ENCODE results near the gene CASKIN1.

The CASKIN1 gene

GRCh38 chr16:2233046-2233775 is 36.8 kb upstream of the CASKIN1 start:
- DNase-seq: no peak

- no peak for DNase-seq
Measured at GRCh38 chr16:2232094-2232990, 35.9 kb upstream of the CASKIN1 start.

- DNase-seq: no peak
Measured at GRCh38 chr16:2231016-2231931, 34.9 kb upstream of the CASKIN1 start.

GRCh38 chr16:2230376-2230775 is 34.0 kb upstream of the CASKIN1 start:
- DNase-seq: no peak

DNA sequence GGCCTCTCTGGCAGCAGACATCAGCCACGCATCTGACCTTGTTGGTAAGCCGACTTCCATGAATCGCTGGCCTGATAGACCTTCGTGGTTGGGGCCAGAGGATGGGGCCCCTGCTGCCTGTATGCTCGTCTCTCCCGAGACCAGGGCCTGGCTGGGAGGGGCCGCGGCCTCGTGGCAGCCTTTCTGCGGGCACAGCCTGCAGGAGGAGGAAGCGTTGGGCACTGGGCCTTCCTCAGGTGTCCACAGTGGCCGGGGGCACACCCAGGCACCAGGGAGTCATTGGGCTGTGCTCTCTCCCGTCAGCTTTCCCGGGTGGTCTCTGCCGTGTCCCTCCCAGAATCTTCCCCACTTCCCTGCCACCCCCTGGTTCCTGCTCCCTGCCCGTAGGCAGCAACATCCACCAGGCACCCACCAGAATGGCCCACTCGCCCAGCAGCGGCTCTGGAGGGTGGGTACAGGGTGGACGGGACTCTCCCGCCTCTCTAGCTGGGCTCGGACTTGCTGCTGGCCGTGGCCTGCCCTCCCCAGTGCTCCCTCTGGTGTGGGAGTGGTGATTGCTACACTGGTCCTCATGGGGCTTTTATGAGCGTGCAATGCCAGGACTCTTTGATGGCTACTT is 33.3 kb upstream of the CASKIN1 start:
- DNase-seq: no peak

DNA sequence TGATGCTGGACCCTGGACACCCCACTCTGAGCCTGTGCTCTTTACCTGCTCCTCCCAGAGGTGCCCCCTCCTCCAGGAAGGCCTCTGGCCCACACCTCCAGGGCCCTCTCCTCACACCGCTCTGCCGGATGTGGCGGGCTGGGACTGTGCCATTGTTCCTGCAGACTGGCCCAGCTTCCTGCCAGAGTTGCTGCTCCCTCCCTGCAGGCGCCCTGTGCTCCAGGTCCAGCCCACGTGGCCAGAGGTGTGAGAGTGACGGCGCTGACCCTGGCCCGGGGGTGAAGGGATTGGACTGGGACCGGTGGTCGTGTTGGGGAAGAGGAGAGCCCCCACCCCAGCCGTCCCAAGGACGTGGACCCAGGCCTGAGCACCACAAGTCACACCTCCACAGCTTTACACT is 32.7 kb upstream of the CASKIN1 start:
- DNase-seq: no peak

GRCh38 chr16:2228161-2228824 is 31.9 kb upstream of the CASKIN1 start:
- no peak for DNase-seq

- no peak for DNase-seq
Measured at GRCh38 chr16:2226918-2227317, 30.5 kb upstream of the CASKIN1 start.

DNA sequence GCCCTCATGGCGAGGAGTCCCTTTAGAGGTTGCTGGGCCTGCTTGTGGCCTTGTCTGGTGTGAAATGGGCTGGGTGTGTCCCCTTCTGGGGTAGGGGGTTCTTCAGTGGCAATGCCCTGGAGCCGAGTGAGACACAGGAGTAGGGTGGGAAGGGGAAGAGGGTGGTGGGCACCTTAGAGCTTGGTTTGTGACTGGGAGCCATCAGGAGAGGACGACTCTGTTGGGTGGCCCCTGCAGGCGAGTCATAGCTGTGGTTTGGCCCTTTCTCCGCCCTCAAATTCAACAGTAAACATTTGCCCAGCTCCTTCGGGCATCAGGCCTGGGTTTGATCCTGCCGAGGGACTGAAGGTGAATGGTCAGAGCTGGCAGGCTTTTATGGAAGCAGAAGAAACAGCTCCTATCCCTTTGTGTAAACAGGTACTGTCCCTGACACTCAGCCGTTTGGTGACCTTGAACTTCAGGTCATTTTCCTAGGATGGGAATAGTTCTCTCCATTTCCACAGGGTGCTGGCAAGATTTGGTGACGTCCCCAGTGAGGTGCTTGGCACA is 29.9 kb upstream of the CASKIN1 start:
- no peak for DNase-seq

- DNase-seq: peak; percentile 72
Measured at GRCh38 chr16:2223942-2224486, 27.6 kb upstream of the CASKIN1 start.

GRCh38 chr16:2223221-2223941 is 27.0 kb upstream of the CASKIN1 start, which contains the start of gene E4F1:
Gene E4F1, plus strand, starts transcription at chr16:2223591. Its CDS starts 23 bp downstream, at chr16:2223614.
- peak; percentile 100 for DNase-seq

DNA sequence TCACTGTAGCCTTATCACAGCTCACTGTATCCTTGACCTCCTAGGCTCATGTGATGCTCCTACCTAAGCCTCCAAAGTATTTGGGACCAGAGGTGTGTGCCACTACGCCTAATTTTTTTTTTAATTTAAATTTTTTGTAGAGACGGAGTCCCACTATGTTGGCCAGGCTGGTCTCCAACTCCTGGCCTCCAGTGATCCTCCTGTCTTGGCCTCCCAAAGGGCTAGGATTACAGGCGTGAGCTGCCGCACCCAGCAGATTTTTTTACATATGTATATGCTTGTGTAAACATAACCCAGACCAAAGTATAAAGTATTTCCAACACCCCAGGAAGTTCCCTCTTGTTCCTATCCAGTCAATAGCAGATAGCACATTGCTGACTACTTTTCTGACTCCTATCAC is 19.9 kb upstream of the CASKIN1 start:
- DNase-seq: no peak

- DNase-seq: no peak
Measured at GRCh38 chr16:2214719-2214968, 18.2 kb upstream of the CASKIN1 start, which contains the start of gene PGP. Gene PGP, minus strand, starts transcription at chr16:2214840. Its CDS starts 63 bp downstream, at chr16:2214777.

DNA sequence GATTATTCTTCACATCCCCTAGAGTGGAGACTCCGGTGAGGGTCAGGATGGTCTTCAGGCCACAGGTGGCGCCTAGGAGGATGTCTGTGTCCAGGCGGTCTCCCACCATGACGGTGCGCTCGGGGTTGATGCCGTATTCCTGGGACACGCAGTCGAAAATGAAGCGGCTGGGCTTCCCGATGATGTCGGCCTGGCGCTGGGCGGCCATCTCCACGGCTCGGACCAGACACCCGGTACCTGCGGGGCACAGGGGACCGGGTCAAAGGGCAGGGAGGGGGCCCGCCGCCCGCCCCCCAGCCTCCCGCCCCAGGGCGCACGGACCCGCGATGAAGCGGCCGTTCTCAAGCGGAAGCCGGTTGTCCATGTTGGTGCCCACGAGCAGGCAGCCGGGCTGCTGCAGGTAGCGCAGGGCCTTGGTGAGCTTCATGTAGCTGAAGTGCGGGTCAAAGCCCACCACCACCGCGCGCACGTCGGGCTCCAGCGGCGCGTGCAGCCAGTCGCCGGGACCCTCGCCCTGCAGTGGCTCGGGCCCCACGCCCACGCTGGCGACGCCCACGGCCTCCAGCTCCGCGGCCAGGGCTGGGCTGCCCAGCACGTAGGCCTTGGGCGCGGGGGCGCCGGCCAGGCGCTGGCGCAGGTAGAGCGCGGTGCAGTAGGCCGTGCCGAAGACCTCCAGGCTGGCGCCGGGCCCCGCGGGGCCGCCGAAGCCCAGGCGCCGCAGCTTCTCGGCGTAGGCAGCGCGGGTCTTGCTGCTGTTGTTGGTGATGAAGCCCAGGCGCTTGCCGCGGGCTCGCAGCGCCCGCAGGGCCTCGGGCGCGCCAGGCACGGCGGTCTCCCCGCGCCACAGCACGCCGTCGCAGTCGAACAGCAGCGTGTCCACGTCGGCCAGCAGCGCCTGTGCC is 17.7 kb upstream of the CASKIN1 start:
- DNase-seq: no peak

DNA sequence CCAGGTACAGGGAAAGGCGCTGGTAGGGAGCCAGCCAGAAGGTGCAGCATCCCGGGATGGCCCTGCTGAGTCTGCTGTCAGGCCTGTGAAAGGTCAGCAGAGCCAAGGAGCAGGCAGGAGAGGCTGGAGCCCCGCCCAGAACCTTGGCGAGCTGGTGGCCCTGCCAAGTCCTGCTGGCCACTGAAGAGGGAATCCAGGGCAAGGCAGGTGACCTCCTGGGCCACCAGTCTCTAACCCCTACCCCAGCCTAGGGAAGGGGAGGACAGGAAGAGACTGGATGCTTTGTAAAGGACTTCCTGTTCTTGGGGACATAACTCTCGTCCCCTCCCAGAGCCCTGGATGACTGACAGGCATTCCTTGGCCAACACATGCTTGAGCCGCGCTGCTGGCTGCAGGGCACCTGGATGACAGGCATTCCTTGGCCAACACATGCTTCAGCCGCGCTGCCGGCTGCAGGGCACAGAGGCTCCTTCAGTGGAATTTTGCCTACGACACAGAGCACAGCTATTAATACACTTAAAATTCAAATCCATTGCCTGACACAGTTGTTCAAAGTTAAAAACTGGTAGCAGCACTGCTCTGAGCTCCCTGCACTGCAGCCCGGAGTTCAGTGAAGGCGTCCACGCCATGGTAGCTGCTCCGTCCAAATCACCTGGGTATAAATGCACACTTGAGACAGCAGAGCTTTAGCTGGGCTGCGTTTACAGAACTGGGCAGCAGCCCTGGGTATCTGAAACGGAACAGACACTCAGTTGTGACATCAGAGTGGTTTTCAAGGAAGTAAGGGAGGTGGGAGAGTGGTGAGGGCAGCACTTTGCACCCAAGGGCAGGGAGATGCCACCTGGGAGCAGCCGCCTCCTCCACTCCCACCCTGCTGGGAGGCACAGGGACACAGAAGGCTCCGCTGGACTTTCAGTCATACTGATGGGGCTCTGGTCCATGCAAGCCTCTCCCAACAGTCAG is 16.2 kb upstream of the CASKIN1 start:
- DNase-seq: peak; percentile 25

DNA sequence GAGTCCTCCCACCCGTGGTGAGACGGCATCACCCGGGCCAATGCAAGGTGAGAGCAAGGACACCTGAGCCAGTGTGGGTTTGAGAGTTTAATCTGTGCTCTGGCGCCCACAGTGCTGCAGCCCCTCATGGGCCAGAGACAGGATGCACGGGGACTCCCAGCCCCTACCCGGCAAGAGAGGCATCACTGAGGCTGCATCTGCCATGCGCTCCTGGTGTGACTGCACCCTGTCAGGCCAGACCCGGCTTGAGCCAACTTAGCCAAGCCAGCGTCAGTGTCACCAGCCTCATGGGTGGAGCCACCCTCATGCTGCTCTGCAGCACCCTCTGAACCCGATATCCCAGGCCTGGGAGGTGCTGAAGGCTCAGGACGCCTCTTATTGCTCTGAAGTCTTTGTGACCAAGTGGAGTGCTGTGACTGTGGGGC is 15.5 kb upstream of the CASKIN1 start:
- DNase-seq: peak; percentile 46

DNA sequence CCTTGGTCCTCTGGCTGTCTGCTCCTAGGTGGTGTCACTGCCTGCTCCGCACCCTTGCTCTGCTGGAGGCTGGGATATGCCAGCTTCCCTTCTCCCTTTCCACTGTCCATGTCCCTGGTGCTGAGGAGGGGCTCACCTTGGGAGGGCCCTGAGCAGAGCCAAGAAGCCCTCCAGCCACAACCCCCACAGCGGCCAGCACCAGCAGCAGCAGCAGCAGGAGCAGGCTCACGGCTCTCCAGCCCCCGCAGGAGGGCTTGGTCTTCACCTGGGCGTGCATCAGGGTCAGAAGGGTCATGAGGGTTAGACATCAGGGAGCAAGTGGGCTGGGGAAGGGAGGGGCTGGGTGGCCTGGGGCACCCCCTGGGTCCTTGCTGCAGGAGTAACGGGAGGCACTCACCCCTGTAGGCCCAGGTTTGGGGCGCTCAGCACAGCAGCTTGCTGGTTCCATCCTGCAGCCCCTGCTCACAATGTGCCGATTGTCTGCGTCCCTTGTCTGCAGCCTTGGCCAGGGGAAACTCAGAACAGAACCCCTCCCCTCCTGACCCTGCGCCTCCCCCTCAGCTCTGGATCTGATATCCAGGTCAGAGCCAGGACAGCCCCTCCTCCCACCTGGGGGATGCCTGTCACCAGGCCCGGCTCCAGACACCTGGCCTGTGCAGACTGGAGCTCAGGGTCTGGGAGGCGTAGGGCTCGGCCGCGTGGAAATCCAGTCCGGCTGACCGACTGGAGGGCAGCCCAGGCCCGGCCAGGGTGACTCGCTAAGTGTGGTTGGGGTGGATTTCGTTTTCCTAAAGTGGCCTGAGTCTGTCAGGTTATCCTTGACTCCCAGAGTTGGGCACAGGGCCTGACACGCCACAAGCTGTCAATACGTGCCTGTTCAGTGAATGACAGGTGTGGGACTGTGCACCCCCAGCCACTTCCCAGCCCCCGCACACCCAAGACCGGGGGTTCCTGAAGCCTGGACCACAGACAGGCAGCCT is 14.3 kb upstream of the CASKIN1 start, which contains the start of gene BRICD5:
Gene BRICD5 (minus strand): TSS at position 478 of the 980 bp plus-strand sequence. CDS start 30 bp downstream, at position 448.
- DNase-seq: peak; percentile 40
